Measurements from ENCODE around the gene ICOSLG. TPM values are rescaled to one million over a fixed set of nuclear protein-coding genes. Genes with fewer than 3 reads are reported as not detected.
A peak's percentile ranks its signal among the peaks of the same experiment; 100 is the strongest.

ICOSLG gene
- total and polyA plus RNA-seq, 2 of the 4 experiments (the other 2 are of a cell fraction), result under 0.01 to 0.09 TPM

- ChIA-PET POLR2A (ENCODE audit: unreplicated experiment) (no interaction called here), CTCF (no interaction called here)
- DNase-seq, result peak; percentile 29
- Histone ChIP-seq H3K4me2 (ENCODE audit: low read depth, low read length) (peak within 1 kb of the TSS; percentile 20; the same call in 1 of the 2 replicates), H4K91ac (ENCODE audit: insufficient read depth, low read depth, low read length) (no peak within 1 kb of the TSS), H2BK5ac (ENCODE audit: low read depth, low read length, poor library complexity, severe bottlenecking) (no peak within 1 kb of the TSS), H3K56ac (ENCODE audit: extremely low read depth, insufficient read depth, low read length) (no peak within 1 kb of the TSS), H3K23ac (ENCODE audit: low read depth, low read length) (no peak within 1 kb of the TSS), H3K36me3 (ENCODE audit: control insufficient read depth, insufficient read depth, low read length) (no peaks in the 10 kb centered on the region), H3K14ac (replicated peaks; ENCODE audit: low read depth, low read length) (no peak within 1 kb of the TSS), H2BK20ac (ENCODE audit: low read depth, low read length) (no peak within 1 kb of the TSS), H3K18ac (ENCODE audit: low read depth, low read length) (no peak within 1 kb of the TSS), H2AK5ac (ENCODE audit: low read depth, low read length) (no peak within 1 kb of the TSS), H3K4ac (ENCODE audit: low read depth, low read length) (no peak within 1 kb of the TSS), H3K4me3 (ENCODE audit: insufficient read depth, low read depth, low read length) (no peak within 1 kb of the TSS), H4K20me1 (ENCODE audit: insufficient read depth, low read length) (no peaks in the 10 kb centered on the region), H3K9me1 (ENCODE audit: insufficient read depth, low read length) (no peaks in the 10 kb centered on the region), H3K4me1 (ENCODE audit: control insufficient read depth, insufficient read depth, low read length) (peaks cover 4% of the 10 kb centered on the region; the same call in 1 of the 2 replicates), H3K27ac (ENCODE audit: insufficient read depth, low read length) (no peak within 1 kb of the TSS), H3K9ac (ENCODE audit: low read depth, low read length) (no peak within 1 kb of the TSS), H2AK9ac (replicated peaks; ENCODE audit: low read depth, low read length, poor library complexity) (peak within 1 kb of the TSS; percentile 81), H3K27me3 (ENCODE audit: control insufficient read depth, insufficient read depth, low read length) (peaks cover 32% of the 10 kb centered on the region; the same call in 1 of the 2 replicates), H2BK15ac (ENCODE audit: low read depth, low read length) (no peak within 1 kb of the TSS), H4K8ac (ENCODE audit: low read depth in 2 of 2, low read length in 2 of 2) (no peak within 1 kb of the TSS), H3K9me3 (ENCODE audit: control insufficient read depth, insufficient read depth, low read length) (no peaks in the 10 kb centered on the region), H2BK120ac (ENCODE audit: low read depth, low read length) (no peak within 1 kb of the TSS), H4K5ac (ENCODE audit: low read depth, low read length) (no peak within 1 kb of the TSS), H2AFZ (replicated peaks; ENCODE audit: low read length, poor library complexity) (peak within 1 kb of the TSS; percentile 85), H3K79me1 (ENCODE audit: low read depth in 1 of 2, low read length in 2 of 2) (no peaks in the 10 kb centered on the region)
- dilution Hi-C loops (cut with HindIII; ENCODE audit: low sequenced_read_pairs, unreplicated experiment) (no loop called here), intact Hi-C loops (cut with micrococcal nuclease) (no loop called here), in situ Hi-C loops (cut with MboI; ENCODE audit: low sequenced_read_pairs) (no loop called here)
- TF ChIP-seq RAD21 (IDR thresholded peaks at IDR 0.05; ENCODE audit: low read length) (0 out of 2 replicates have a peak, but pooled peaks have one; percentile 9), MAZ (IDR thresholded peaks at IDR 0.05; ENCODE audit: borderline replicate concordance, low read depth, low read length) (0 out of 2 replicates have a peak, but pooled peaks have one; percentile 27), CEBPB (IDR thresholded peaks at IDR 0.05; ENCODE audit: low read depth, low read length) (no peak)
- WGBS, 2 experiments (ENCODE audit: extremely low coverage in 2 of 2, insufficient read length in 1 of 2), result 24% methylated on average over 24 of the region's 56 CpGs; no CpG with 5 or more reads in 1 of the 2 experiments
- peak; percentile 97 for ATAC-seq (ENCODE audit: low read depth)
- no TSS peak for BruUV-seq (replicated peaks)
Observed at GRCh38 chr21:44285138-44285992, 44.6 kb upstream of the ICOSLG start, which contains the start of gene AIRE. TSS of gene AIRE (plus strand) at chr21:44285876. CDS start at chr21:44286007, 131 bp downstream.

All from IMR-90 (cell line).